NCI-H460 (cell line): Measurements from ENCODE around the gene ANO7. TPM values are rescaled to one million over a fixed set of nuclear protein-coding genes. Genes with fewer than 3 reads are reported as not detected.
"Not testable (repeated sequence)": the region's sequence is repeated elsewhere in the genome, so short reads cannot be mapped to it uniquely, and the experiment has no call there.

Experiments used
- DNase-seq: peaks from one replicate; pipeline ENCODE4 v3.0.0-alpha.2; 2016; ENCODE audit warnings: low read depth; ENCODE audit errors: extremely low read depth
- total RNA-seq: library from RNA; depleted of rRNA; stranded (reverse); fragments of >200 nt; shearing (Covaris generic); gene quantifications from 2 replicates; pipeline ENCODE4 v1.2.3, GENCODE V29; 2014

The ANO7 gene
- total RNA-seq, 1 experiment from 2014 or later, result 1.9 TPM

- DNase-seq, result no peak
These were observed 1.4 kb downstream of the ANO7 start for GRCh38 chr2:241189856-241190201.

GRCh38 chr2:241190291-241190981 is 2.0 kb downstream of the ANO7 start:
- no peak for DNase-seq

- no peak for DNase-seq
These were observed 2.6 kb downstream of the ANO7 start for GRCh38 chr2:241191081-241191480.

GRCh38 chr2:241193271-241193670 is 4.8 kb downstream of the ANO7 start:
- DNase-seq, result no peak

- no peak for DNase-seq
These were observed 6.3 kb downstream of the ANO7 start for GRCh38 chr2:241194811-241195210.

GRCh38 chr2:241195506-241196130 is 7.1 kb downstream of the ANO7 start:
- DNase-seq, result no peak

- DNase-seq, result not testable (repeated sequence)
These were observed 8.8 kb downstream of the ANO7 start for GRCh38 chr2:241197246-241197645.

GRCh38 chr2:241197947-241198346 is 9.5 kb downstream of the ANO7 start:
- no peak for DNase-seq

GRCh38 chr2:241198381-241199279 is 10.2 kb downstream of the ANO7 start:
- DNase-seq, result no peak

GRCh38 chr2:241199286-241199685 is 10.8 kb downstream of the ANO7 start:
- DNase-seq, result no peak

- no peak for DNase-seq
These were observed 11.7 kb downstream of the ANO7 start for GRCh38 chr2:241199897-241200821.

GRCh38 chr2:241200822-241201395 is 12.4 kb downstream of the ANO7 start:
- DNase-seq, result no peak

GRCh38 chr2:241201445-241202267 is 13.2 kb downstream of the ANO7 start:
- no peak for DNase-seq

GRCh38 chr2:241202268-241202585 is 13.8 kb downstream of the ANO7 start:
- DNase-seq, result no peak

GRCh38 chr2:241202681-241203080 is 14.2 kb downstream of the ANO7 start:
- no peak for DNase-seq

GRCh38 chr2:241203218-241204009 is 14.9 kb downstream of the ANO7 start:
- DNase-seq, result no peak

- no peak for DNase-seq
These were observed 15.5 kb downstream of the ANO7 start for GRCh38 chr2:241204010-241204384.

- DNase-seq, result no peak
These were observed 16.0 kb downstream of the ANO7 start for GRCh38 chr2:241204490-241204889.

- no peak for DNase-seq
These were observed 16.6 kb downstream of the ANO7 start for GRCh38 chr2:241205086-241205485.
